Measurements from ENCODE around the gene PADI6.

Gene PADI6

GRCh38 chr1:17333081-17333480 is 38.9 kb upstream of the PADI6 start:
- H2AFZ ChIP-seq (ENCODE audit: insufficient read depth, low read length, poor library complexity) = no peak overlapping the region
- no peaks in the 10 kb centered on the region for H3K79me2 ChIP-seq (ENCODE audit: control insufficient read depth, insufficient read depth, low read length, poor library complexity)
- H3K23ac ChIP-seq (ENCODE audit: low read length) = no peak overlapping the region
- H3K18ac ChIP-seq (ENCODE audit: low read length) = no peak overlapping the region
- H3K27ac ChIP-seq (ENCODE audit: low read depth, low read length) = no peak overlapping the region
- H2BK120ac ChIP-seq (ENCODE audit: insufficient read depth, low read length, poor library complexity) = no peak overlapping the region
- H3K79me1 ChIP-seq (ENCODE audit: low read length) = no peaks in the 10 kb centered on the region
- no peak overlapping the region for H3K4ac ChIP-seq (ENCODE audit: low read depth, low read length)
- H3K4me1 ChIP-seq (ENCODE audit: control insufficient read depth in 1 of 2, insufficient read depth in 2 of 2, low read length in 2 of 2) = no peaks in the 10 kb centered on the region
- H3K4me3 ChIP-seq (ENCODE audit: low read depth, low read length) = no peak overlapping the region
- no CpG with 5 or more reads among the region's 8 CpGs for WGBS (ENCODE audit: extremely low coverage, insufficient coverage, insufficient read length)
- no peak overlapping the region for H2BK12ac ChIP-seq (ENCODE audit: low read length)
- H3K36me3 ChIP-seq (ENCODE audit: control insufficient read depth in 1 of 2, insufficient read depth in 2 of 2, low read length in 2 of 2) = no peaks in the 10 kb centered on the region
- no peak overlapping the region for H3K14ac ChIP-seq (ENCODE audit: low read length)
- H4K91ac ChIP-seq (ENCODE audit: low read depth, low read length) = no peak overlapping the region
- peaks cover 3% of the 10 kb centered on the region for H3K9me3 ChIP-seq (ENCODE audit: insufficient read depth, low read depth, low read length)
- no peak overlapping the region for H2AK5ac ChIP-seq (ENCODE audit: low read length)
- H4K12ac ChIP-seq (ENCODE audit: low read depth, low read length) = no peak overlapping the region
- no peak for DNase-seq
- no peaks in the 10 kb centered on the region for H3K27me3 ChIP-seq (ENCODE audit: insufficient read depth, low read length)
- H2BK5ac ChIP-seq (ENCODE audit: low read depth, low read length, poor library complexity) = no peak overlapping the region
- H4K8ac ChIP-seq (ENCODE audit: low read depth, low read length) = no peak overlapping the region
- no peak overlapping the region for H3K9ac ChIP-seq (ENCODE audit: low read length)
- H3K4me2 ChIP-seq (ENCODE audit: low read length) = no peak overlapping the region

GRCh38 chr1:17335821-17336710 is 35.9 kb upstream of the PADI6 start:
- no peaks in the 10 kb centered on the region for H3K79me2 ChIP-seq (ENCODE audit: control insufficient read depth, insufficient read depth, low read length, poor library complexity)
- H3K23ac ChIP-seq (ENCODE audit: low read length) = no peak overlapping the region
- H4K91ac ChIP-seq (ENCODE audit: low read depth, low read length) = no peak overlapping the region
- H3K27me3 ChIP-seq (ENCODE audit: insufficient read depth, low read length) = no peaks in the 10 kb centered on the region
- WGBS (ENCODE audit: extremely low coverage, insufficient coverage, insufficient read length) = no CpG with 5 or more reads among the region's 20 CpGs
- H2BK120ac ChIP-seq (ENCODE audit: insufficient read depth, low read length, poor library complexity) = no peak overlapping the region
- H3K4me2 ChIP-seq (ENCODE audit: low read length) = no peak overlapping the region
- no peak overlapping the region for H2AFZ ChIP-seq (ENCODE audit: insufficient read depth, low read length, poor library complexity)
- H4K8ac ChIP-seq (ENCODE audit: low read depth, low read length) = no peak overlapping the region
- H3K4me1 ChIP-seq (ENCODE audit: control insufficient read depth in 1 of 2, insufficient read depth in 2 of 2, low read length in 2 of 2) = no peaks in the 10 kb centered on the region
- no peaks in the 10 kb centered on the region for H3K36me3 ChIP-seq (ENCODE audit: control insufficient read depth in 1 of 2, insufficient read depth in 2 of 2, low read length in 2 of 2)
- no peak overlapping the region for H2BK5ac ChIP-seq (ENCODE audit: low read depth, low read length, poor library complexity)
- H3K14ac ChIP-seq (ENCODE audit: low read length) = no peak overlapping the region
- no peak overlapping the region for H3K9ac ChIP-seq (ENCODE audit: low read length)
- H3K9me3 ChIP-seq (ENCODE audit: insufficient read depth, low read depth, low read length) = peaks cover 3% of the 10 kb centered on the region
- no peak overlapping the region for H3K18ac ChIP-seq (ENCODE audit: low read length)
- H4K12ac ChIP-seq (ENCODE audit: low read depth, low read length) = no peak overlapping the region
- no peak overlapping the region for H2AK5ac ChIP-seq (ENCODE audit: low read length)
- no peak overlapping the region for H3K4ac ChIP-seq (ENCODE audit: low read depth, low read length)
- no peak overlapping the region for H3K4me3 ChIP-seq (ENCODE audit: low read depth, low read length)
- no peak overlapping the region for H3K27ac ChIP-seq (ENCODE audit: low read depth, low read length)
- H2BK12ac ChIP-seq (ENCODE audit: low read length) = no peak overlapping the region
- no peaks in the 10 kb centered on the region for H3K79me1 ChIP-seq (ENCODE audit: low read length)
- peak; percentile 56 to 90 for DNase-seq

DNA sequence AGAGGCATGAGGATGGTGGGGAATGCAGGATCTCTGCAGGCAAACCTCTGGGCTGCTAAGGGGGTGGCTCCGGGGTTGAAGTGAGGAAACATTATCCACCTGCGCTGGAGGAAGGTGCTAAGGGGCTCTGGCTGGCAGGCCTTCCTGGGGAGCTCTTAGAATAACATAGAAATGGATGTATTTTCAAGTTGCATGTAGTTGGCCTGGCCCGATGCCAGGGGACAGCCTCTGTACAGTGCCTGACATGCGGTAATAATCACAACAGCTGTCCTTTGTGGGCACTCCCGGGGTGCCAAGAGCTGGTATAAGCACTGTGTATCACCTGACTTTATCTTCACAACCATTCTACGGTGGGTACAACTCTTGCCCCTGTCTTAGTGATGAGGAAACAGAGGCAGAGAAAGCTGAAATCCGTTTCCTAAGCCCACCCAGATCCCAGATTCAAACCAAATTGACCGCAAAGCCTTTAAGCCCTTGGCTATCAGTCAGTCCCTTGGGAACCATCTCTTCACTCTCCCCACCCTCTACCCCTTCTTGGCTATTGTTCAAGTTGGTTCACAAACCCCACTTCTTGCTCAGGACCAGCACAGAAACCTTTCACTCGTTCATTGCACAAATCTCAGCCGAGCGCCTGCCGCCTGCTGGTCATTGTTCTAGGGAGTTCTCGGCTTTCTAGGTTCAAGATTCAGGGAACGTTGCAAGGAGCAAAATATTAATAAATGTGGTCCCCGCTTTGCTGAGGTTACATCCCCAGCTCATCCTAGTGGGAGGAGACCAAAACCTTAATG is 33.1 kb upstream of the PADI6 start:
- WGBS (ENCODE audit: extremely low coverage, insufficient coverage, insufficient read length) = no CpG with 5 or more reads among the region's 15 CpGs
- Histone ChIP-seq H4K91ac (ENCODE audit: low read depth, low read length) (no peak overlapping the region), H4K8ac (ENCODE audit: low read depth, low read length) (no peak overlapping the region)

DNA sequence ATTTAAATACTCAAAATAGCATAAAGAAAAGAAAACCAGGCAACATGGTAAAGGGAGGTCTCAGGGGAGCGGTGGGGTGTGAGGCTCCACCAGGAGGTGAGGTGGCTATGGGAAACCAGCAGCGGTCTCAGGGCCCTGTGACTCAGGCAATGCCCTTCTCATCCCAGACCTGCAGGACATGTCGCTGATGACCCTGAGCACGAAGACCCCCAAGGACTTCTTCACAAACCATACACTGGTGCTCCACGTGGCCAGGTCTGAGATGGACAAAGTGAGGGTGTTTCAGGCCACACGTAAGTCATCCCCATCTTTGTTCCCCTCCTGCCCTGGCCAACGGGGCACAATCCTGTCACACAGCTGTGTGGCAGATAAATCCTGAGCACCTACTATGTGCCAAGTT is 32.5 kb upstream of the PADI6 start:
- H2BK120ac ChIP-seq (ENCODE audit: insufficient read depth, low read length, poor library complexity) = no peak overlapping the region
- H4K12ac ChIP-seq (ENCODE audit: low read depth, low read length) = no peak overlapping the region
- no peak overlapping the region for H2BK5ac ChIP-seq (ENCODE audit: low read depth, low read length, poor library complexity)
- WGBS (ENCODE audit: extremely low coverage, insufficient coverage, insufficient read length) = no CpG with 5 or more reads among the region's 7 CpGs
- H2BK12ac ChIP-seq (ENCODE audit: low read length) = no peak overlapping the region
- H3K23ac ChIP-seq (ENCODE audit: low read length) = no peak overlapping the region
- no peak overlapping the region for H3K4ac ChIP-seq (ENCODE audit: low read depth, low read length)
- no peak overlapping the region for H3K14ac ChIP-seq (ENCODE audit: low read length)
- no peaks in the 10 kb centered on the region for H3K4me1 ChIP-seq (ENCODE audit: control insufficient read depth in 1 of 2, insufficient read depth in 2 of 2, low read length in 2 of 2)
- no peak overlapping the region for H4K8ac ChIP-seq (ENCODE audit: low read depth, low read length)
- H2AK5ac ChIP-seq (ENCODE audit: low read length) = no peak overlapping the region
- no peaks in the 10 kb centered on the region for H3K79me2 ChIP-seq (ENCODE audit: control insufficient read depth, insufficient read depth, low read length, poor library complexity)
- H3K9ac ChIP-seq (ENCODE audit: low read length) = no peak overlapping the region
- H3K36me3 ChIP-seq (ENCODE audit: control insufficient read depth in 1 of 2, insufficient read depth in 2 of 2, low read length in 2 of 2) = no peaks in the 10 kb centered on the region
- H4K91ac ChIP-seq (ENCODE audit: low read depth, low read length) = no peak overlapping the region
- no peak overlapping the region for H3K18ac ChIP-seq (ENCODE audit: low read length)
- no peaks in the 10 kb centered on the region for H3K27me3 ChIP-seq (ENCODE audit: insufficient read depth, low read length)
- H3K79me1 ChIP-seq (ENCODE audit: low read length) = no peaks in the 10 kb centered on the region
- peaks cover 3% of the 10 kb centered on the region for H3K9me3 ChIP-seq (ENCODE audit: insufficient read depth, low read depth, low read length)
- H3K4me3 ChIP-seq (ENCODE audit: low read depth, low read length) = no peak overlapping the region
- no peak overlapping the region for H3K4me2 ChIP-seq (ENCODE audit: low read length)
- no peak for DNase-seq
- H2AFZ ChIP-seq (ENCODE audit: insufficient read depth, low read length, poor library complexity) = no peak overlapping the region
- no peak overlapping the region for H3K27ac ChIP-seq (ENCODE audit: low read depth, low read length)

More for the DNA sequence above, 33.1 kb upstream of the PADI6 start:
- H3K4me1 ChIP-seq (ENCODE audit: control insufficient read depth in 1 of 2, insufficient read depth in 2 of 2, low read length in 2 of 2) = no peaks in the 10 kb centered on the region
- peaks cover 3% of the 10 kb centered on the region for H3K9me3 ChIP-seq (ENCODE audit: insufficient read depth, low read depth, low read length)
- no peak for DNase-seq
- H4K12ac ChIP-seq (ENCODE audit: low read depth, low read length) = no peak overlapping the region
- no peak overlapping the region for H2BK5ac ChIP-seq (ENCODE audit: low read depth, low read length, poor library complexity)
- no peak overlapping the region for H3K9ac ChIP-seq (ENCODE audit: low read length)
- no peak overlapping the region for H3K27ac ChIP-seq (ENCODE audit: low read depth, low read length)
- no peak overlapping the region for H2BK12ac ChIP-seq (ENCODE audit: low read length)
- no peaks in the 10 kb centered on the region for H3K79me1 ChIP-seq (ENCODE audit: low read length)
- no peak overlapping the region for H3K4me3 ChIP-seq (ENCODE audit: low read depth, low read length)
- no peaks in the 10 kb centered on the region for H3K27me3 ChIP-seq (ENCODE audit: insufficient read depth, low read length)
- H3K4ac ChIP-seq (ENCODE audit: low read depth, low read length) = no peak overlapping the region
- H3K14ac ChIP-seq (ENCODE audit: low read length) = no peak overlapping the region
- H2AFZ ChIP-seq (ENCODE audit: insufficient read depth, low read length, poor library complexity) = no peak overlapping the region
- no peak overlapping the region for H2BK120ac ChIP-seq (ENCODE audit: insufficient read depth, low read length, poor library complexity)
- no peaks in the 10 kb centered on the region for H3K36me3 ChIP-seq (ENCODE audit: control insufficient read depth in 1 of 2, insufficient read depth in 2 of 2, low read length in 2 of 2)
- H3K79me2 ChIP-seq (ENCODE audit: control insufficient read depth, insufficient read depth, low read length, poor library complexity) = no peaks in the 10 kb centered on the region
- no peak overlapping the region for H2AK5ac ChIP-seq (ENCODE audit: low read length)
- H3K23ac ChIP-seq (ENCODE audit: low read length) = no peak overlapping the region
- H3K4me2 ChIP-seq (ENCODE audit: low read length) = no peak overlapping the region
- no peak overlapping the region for H3K18ac ChIP-seq (ENCODE audit: low read length)

Data from trophoblast cell (in vitro differentiated cells and primary cell).